ACHN (cell line): Measurements from ENCODE around the gene SCFD1.
A peak's percentile ranks its signal among the peaks of the same experiment; 100 is the strongest.
"Not testable (repeated sequence)": the region's sequence is repeated elsewhere in the genome, so short reads cannot be mapped to it uniquely, and the experiment has no call there.

Experiments used
- DNase-seq: peaks from one replicate; pipeline ENCODE4 v3.0.0-alpha.2; 2015
- in situ Hi-C: cut with HindIII; loops from 2 replicates; pipeline ENCODE4 v1.10.0; 2017; ENCODE audit warnings: low sequenced_read_pairs, low pct_ligation_motif_present, low pct_unique_long_range_greater_than_20kb

SCFD1 gene

GRCh38 chr14:30656190-30656632 is 34.1 kb downstream of the SCFD1 start:
- peak; percentile 38 for DNase-seq
- in situ Hi-C loops = no loop called here

GRCh38 chr14:30657050-30657449 is 34.9 kb downstream of the SCFD1 start:
- in situ Hi-C loops = no loop called here

GRCh38 chr14:30657606-30658163 is 35.6 kb downstream of the SCFD1 start:
- DNase-seq = peak; percentile 29
- in situ Hi-C loops = no loop called here

More at GRCh38 chr14:30657050-30657449, 34.9 kb downstream of the SCFD1 start:
- no peak for DNase-seq

DNA sequence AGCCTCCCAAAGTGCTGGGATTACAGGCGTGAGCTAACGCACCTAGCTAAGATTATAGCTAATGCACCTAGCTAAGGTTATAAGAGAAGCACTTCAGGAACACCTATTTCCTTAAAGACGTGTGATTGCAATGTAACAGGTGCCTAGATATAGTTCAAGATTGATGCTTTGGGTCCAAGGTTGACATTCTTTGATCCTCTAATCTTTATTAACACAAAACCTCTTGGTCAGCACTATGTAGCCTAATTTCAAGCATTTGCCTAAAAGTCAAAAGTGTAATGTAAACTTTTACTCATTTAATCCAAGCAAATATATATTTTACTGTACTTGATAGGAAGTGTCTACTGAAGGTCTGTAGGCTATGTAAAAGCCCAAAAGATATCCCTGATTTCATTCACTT is 36.5 kb downstream of the SCFD1 start:
- DNase-seq = no peak
- in situ Hi-C loops = no loop called here

- in situ Hi-C loops = no loop called here
- DNase-seq = no peak
Measured at GRCh38 chr14:30669594-30669993, 47.5 kb downstream of the SCFD1 start.

DNA sequence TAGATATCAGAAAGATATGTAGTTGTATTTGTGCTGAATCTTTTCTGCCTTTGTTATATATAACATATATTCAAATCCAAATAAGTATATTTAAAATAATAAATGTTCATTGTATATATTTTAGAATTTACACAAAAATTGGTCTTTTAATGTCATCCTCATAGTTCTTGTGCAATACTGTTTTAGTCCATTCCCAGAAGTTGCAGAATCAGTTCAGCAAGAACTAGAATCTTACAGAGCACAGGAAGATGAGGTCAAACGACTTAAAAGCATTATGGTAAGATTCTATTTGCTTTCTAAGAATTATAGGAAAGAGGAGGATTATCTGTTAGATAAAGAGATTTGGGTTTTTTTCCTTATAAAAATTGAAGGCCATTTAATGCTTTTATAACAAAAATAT is 51.0 kb downstream of the SCFD1 start:
- in situ Hi-C loops = no loop called here
- DNase-seq = no peak

DNA sequence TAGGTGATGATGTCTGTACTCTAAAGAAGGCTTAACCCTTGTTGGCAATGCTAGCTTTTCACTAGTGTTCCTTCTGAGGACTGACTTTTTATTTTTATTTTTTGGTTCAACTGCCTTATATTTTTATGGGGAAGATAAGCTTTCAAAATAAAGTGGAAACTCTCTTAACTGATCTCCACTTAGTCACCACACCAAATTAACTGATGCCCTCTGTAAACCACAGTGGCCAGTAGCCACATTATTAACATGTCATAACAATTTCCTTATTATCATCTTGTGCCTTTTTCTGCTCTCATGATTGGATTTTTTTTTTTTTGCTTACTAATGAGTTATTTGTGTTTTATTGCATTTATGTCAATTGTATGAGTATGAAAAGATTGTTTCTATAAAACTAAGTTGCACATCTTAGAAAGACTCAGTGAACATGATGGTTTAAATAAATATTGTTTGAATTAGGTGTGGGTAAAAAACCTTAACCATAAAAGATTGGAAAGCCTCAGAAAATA is 56.9 kb downstream of the SCFD1 start:
- no peak for DNase-seq
- in situ Hi-C loops = no loop called here

GRCh38 chr14:30680036-30680435 is 57.9 kb downstream of the SCFD1 start:
- no peak for DNase-seq
- in situ Hi-C loops = no loop called here

DNA sequence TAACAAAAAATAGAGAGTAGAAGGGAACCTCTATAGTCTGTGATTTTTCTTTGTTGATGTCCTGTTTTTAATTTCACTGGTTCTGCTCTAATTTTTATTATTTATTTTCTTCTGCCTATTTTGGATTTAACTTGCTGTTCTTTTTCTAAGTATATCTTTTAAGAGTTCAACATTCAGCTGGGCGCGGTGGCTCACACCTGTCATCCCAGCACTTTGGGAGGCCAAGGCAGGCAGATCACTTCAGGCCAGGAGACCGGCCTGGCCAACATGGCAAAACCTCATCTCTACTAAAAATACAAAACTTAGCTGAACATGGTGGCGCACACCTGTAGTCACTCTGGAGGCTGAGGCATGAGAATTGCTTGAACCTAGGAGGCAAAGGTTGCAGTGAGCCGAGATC is 58.7 kb downstream of the SCFD1 start:
- DNase-seq, in situ Hi-C loops: not testable (repeated sequence)

DNA sequence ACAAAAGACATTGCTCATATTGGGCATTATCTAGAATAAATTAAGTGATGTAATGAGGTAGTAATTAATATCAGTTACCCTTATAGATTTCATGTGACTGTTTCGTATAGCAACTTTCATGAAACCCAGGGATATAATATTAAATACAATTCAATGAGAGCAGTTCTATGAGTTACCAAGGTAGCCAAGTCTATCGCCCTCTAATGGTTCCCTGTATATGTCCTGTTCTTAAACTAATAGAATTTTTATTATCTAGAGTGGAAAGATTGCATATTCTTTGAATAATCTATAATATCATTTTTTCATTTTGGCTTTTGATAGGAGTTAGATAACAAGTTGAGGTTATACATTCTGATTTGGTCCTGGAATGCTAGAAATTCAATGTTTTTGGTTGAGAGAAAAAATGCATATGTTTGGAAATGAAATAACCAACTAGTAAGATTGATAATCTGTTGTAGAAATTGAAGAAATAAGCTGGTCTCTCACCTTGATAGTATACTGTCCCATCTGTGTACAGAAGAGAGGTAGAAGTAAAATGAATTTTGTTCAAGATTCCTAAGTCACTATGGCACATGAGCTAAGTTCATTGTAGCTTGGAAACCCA is 59.7 kb downstream of the SCFD1 start:
- in situ Hi-C loops = no loop called here
- DNase-seq = peak; percentile 31

- in situ Hi-C loops, DNase-seq: not testable (repeated sequence)
Measured at GRCh38 chr14:30690487-30691355, 68.6 kb downstream of the SCFD1 start.

GRCh38 chr14:30691751-30692398 is 69.8 kb downstream of the SCFD1 start:
- no peak for DNase-seq
- in situ Hi-C loops = no loop called here

- in situ Hi-C loops = no loop called here
- no peak for DNase-seq
Measured at GRCh38 chr14:30692669-30693068, 70.5 kb downstream of the SCFD1 start.

DNA sequence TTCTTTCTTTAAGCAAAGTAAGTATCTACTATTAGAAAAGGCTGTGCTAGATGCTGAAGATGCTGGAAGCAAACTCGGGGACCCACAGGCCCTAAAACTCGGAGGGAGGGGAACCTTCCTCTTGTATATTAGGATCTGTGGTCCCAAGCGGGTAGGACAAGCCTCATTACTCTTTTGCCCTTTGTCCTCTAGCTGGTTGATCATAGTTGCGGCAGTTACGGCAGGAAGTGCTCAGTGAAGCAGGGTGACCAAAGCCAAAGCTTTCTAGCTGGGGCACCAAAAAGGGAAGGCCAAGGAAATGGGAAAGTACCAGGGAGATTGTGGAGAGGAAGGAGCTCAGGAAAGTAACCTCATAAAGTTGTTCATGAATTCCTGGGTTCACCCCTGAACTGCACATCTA is 76.3 kb downstream of the SCFD1 start:
- in situ Hi-C loops = no loop called here
- no peak for DNase-seq

DNA sequence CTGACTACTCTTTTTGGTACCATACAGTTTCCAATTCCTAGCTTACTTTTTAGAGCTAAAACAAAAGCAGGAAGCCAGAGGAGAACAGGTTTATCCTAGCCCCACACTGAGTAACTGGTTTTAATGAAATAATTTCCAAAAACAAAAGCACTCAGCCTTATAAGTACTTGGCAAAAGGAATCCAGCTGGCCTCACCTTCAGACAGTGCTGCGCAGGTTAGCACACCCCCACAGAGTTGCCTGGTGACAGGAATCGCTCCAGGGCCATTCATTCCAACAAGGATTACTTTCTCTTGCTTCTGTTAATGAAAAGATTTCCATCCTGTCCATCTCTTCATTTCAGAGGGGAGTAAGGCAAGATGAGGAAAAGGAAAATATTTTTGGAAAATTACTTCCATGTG is 84.6 kb downstream of the SCFD1 start:
- in situ Hi-C loops = no loop called here
- DNase-seq = no peak

- no peak for DNase-seq
- in situ Hi-C loops = no loop called here
Measured at GRCh38 chr14:30708157-30708556, 86.0 kb downstream of the SCFD1 start.

DNA sequence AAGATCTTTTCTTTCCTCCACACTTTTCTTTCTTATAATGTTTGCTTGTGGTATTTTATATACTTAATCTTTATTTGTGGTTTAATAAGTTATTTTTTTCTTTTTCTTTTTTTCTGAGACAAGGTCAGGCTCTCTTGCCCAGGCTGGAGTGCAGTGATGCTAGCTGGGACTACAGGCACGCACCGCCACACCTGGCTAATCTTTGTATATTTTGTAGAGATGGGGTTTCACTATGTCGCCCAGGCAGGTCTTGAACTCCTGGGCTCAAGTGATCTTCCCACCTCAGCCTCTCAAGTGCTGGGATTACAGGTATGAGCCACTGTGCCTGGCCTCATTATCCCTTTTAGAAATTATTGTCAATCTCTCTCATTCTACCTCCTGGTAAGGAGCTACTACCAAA is 87.1 kb downstream of the SCFD1 start:
- no peak for DNase-seq
- in situ Hi-C loops = no loop called here

DNA sequence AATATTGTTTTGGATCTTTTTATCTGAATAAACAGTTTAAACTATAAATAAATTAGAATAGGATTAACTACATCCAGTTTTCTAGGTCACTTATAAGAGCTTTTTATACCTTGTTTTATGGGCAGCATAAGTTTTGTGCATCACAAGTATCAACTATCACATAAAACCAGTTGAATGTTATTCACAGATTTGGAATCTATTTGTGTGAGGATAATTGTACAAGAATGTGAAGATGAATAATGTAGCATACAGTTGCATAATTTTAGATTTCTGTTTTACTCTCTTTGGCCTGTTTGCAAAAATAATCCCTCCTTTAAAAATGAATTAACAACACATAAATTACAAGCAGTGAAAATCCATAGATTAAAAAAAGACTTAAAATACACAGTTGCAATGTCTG is 88.8 kb downstream of the SCFD1 start:
- no peak for DNase-seq
- in situ Hi-C loops = no loop called here

GRCh38 chr14:30719137-30719536 is 97.0 kb downstream of the SCFD1 start:
- in situ Hi-C loops = no loop called here
- no peak for DNase-seq
